ENCODE results near the gene HOXD9.

Gene HOXD9

GRCh38 chr2:176172895-176173566 is 50.5 kb downstream of the HOXD9 start:
- Mint-ChIP-seq H3K9me3 (no peaks in the 10 kb centered on the region), H3K27ac (peak overlapping the region; percentile 97), H3K27me3 (ENCODE audit: low read depth, poor library complexity) (peaks cover 10% of the 10 kb centered on the region), H3K4me1 (peaks cover 95% of the 10 kb centered on the region), H3K36me3 (ENCODE audit: low read depth) (peaks cover 18% of the 10 kb centered on the region), H3K4me3 (peak overlapping the region; percentile 92)
- no peak for TF ChIP-seq CTCF (IDR thresholded peaks at IDR 0.05)
- no peak for DNase-seq

GRCh38 chr2:176173567-176174381 is 51.3 kb downstream of the HOXD9 start:
- peaks cover 18% of the 10 kb centered on the region for H3K36me3 Mint-ChIP-seq (ENCODE audit: low read depth)
- H3K27ac Mint-ChIP-seq = peak overlapping the region; percentile 99
- H3K4me3 Mint-ChIP-seq = peak overlapping the region; percentile 92
- H3K4me1 Mint-ChIP-seq = peaks cover 97% of the 10 kb centered on the region
- no peak for TF ChIP-seq CTCF (IDR thresholded peaks at IDR 0.05)
- no peaks in the 10 kb centered on the region for H3K9me3 Mint-ChIP-seq
- no peak for DNase-seq
- peaks cover 10% of the 10 kb centered on the region for H3K27me3 Mint-ChIP-seq (ENCODE audit: low read depth, poor library complexity)

GRCh38 chr2:176174382-176174823 is 51.9 kb downstream of the HOXD9 start:
- Mint-ChIP-seq H3K4me3 (peak overlapping the region; percentile 92), H3K27me3 (ENCODE audit: low read depth, poor library complexity) (peaks cover 10% of the 10 kb centered on the region), H3K36me3 (ENCODE audit: low read depth) (peaks cover 18% of the 10 kb centered on the region), H3K9me3 (no peaks in the 10 kb centered on the region), H3K27ac (peak overlapping the region; percentile 99), H3K4me1 (peaks cover 97% of the 10 kb centered on the region)
- no peak for TF ChIP-seq CTCF (IDR thresholded peaks at IDR 0.05)
- DNase-seq = peak; percentile 58

Measured in nephron progenitor cell (in vitro differentiated cells).